Measurements from ENCODE around the gene HOXA6.

DNA sequence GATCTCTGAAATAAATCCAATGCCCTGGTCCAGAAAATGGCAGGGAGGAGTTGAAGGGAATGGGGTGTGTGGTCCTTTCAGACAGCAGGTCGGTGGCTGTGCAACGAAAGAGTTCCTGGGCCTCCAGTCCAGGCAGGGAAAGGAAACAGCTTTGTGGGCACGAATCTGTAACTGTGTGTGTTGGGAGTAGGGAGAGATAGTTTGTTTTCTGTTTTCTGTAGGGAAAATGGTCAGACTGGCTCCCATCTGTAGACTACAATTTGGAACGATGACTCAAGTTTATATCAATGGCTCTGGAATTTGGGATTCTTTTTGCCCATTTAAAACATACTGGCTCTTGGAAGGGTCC, 20.3 kb upstream of the HOXA6 start:
- TF ChIP-seq, protein P1, sequence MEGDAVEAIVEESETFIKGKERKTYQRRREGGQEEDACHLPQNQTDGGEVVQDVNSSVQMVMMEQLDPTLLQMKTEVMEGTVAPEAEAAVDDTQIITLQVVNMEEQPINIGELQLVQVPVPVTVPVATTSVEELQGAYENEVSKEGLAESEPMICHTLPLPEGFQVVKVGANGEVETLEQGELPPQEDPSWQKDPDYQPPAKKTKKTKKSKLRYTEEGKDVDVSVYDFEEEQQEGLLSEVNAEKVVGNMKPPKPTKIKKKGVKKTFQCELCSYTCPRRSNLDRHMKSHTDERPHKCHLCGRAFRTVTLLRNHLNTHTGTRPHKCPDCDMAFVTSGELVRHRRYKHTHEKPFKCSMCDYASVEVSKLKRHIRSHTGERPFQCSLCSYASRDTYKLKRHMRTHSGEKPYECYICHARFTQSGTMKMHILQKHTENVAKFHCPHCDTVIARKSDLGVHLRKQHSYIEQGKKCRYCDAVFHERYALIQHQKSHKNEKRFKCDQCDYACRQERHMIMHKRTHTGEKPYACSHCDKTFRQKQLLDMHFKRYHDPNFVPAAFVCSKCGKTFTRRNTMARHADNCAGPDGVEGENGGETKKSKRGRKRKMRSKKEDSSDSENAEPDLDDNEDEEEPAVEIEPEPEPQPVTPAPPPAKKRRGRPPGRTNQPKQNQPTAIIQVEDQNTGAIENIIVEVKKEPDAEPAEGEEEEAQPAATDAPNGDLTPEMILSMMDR (IDR thresholded peaks at IDR 0.05): no peak
- TF ChIP-seq POLR2A (IDR thresholded peaks at IDR 0.05) (no peak), POLR2AphosphoS5 (IDR thresholded peaks at IDR 0.05) (no peak)
